Gastroesophageal sphincter (tissue), 3 donors: ENCODE results near the gene MTMR12.

Source experiments
- EP300 ChIP-seq: sonication (generic); formaldehyde crosslinking; IDR thresholded peaks from one replicate; pipeline ENCODE4 v1.6.1; 2017; ENCODE audit warnings: antibody characterized with exemption, mild to moderate bottlenecking
- POLR2A ChIP-seq, 2 donors: fragments of 450-650 bp; IDR thresholded peaks; one replicate each; pipeline ENCODE4 v1.6.1; 2017; ENCODE audit warnings: antibody characterized with exemption in 2 of 2, mild to moderate bottlenecking in 2 of 2, moderate library complexity in 1 of 2
- POLR2AphosphoS5 ChIP-seq: sonication (generic); formaldehyde crosslinking; IDR thresholded peaks from one replicate; pipeline ENCODE4 v1.6.1; 2017; ENCODE audit warnings: antibody characterized with exemption
- TF ChIP-seq, protein P1 (sequence below), 4 experiments: fragments of 200-600 bp in 2 of 4; fragments of 450-650 bp in 2 of 4; sonication (generic) in 1 of 4; IDR thresholded peaks; one replicate each; pipeline ENCODE4 v1.5.1; 2017 to 2019; ENCODE audit warnings: antibody characterized with exemption in 4 of 4, mild to moderate bottlenecking in 2 of 4, moderate library complexity in 2 of 4

DNA sequence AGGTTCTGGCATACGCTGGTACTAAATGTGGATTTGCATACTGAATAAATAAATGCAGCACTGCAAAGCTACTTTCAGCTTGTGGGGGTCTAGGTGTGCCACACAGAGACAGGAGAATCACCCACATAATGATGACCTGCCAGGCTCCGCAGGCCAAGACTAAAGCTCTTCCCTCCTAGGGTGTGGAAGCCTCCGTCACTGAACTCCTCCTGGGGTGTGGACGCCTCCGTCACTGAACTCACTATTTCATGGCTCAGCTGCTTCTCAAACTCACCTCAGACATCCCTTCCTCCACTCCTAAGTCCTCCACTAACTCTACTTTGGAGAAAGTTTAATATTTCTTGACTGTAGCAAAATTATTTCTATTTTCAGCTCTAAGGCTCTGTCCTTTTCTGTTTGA is 73.4 kb downstream of the MTMR12 start:
- TF ChIP-seq, protein P1, sequence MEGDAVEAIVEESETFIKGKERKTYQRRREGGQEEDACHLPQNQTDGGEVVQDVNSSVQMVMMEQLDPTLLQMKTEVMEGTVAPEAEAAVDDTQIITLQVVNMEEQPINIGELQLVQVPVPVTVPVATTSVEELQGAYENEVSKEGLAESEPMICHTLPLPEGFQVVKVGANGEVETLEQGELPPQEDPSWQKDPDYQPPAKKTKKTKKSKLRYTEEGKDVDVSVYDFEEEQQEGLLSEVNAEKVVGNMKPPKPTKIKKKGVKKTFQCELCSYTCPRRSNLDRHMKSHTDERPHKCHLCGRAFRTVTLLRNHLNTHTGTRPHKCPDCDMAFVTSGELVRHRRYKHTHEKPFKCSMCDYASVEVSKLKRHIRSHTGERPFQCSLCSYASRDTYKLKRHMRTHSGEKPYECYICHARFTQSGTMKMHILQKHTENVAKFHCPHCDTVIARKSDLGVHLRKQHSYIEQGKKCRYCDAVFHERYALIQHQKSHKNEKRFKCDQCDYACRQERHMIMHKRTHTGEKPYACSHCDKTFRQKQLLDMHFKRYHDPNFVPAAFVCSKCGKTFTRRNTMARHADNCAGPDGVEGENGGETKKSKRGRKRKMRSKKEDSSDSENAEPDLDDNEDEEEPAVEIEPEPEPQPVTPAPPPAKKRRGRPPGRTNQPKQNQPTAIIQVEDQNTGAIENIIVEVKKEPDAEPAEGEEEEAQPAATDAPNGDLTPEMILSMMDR (IDR thresholded peaks at IDR 0.05): no peak
- TF ChIP-seq POLR2AphosphoS5 (no peak), POLR2A (IDR thresholded peaks at IDR 0.05) (no peak), EP300 (no peak)
